CD4-positive, alpha-beta T cell (primary cell): Measurements from ENCODE around the gene WWOX. TPM values are rescaled to one million over a fixed set of nuclear protein-coding genes. Genes with fewer than 3 reads are reported as not detected.

Experiments
- ATAC-seq: fragments of 200-7000 bp; cut with Tn5 transposase; one replicate; pipeline ENCODE4 v1.10.0; 2022; ENCODE audit warnings: mild to moderate bottlenecking; ENCODE audit not compliant: poor library complexity
- CTCF ChIA-PET: fragments of 350-600 bp; sonication (Branson Sonifier 250); formaldehyde crosslinking; loops from one replicate; lab custom pipeline; 2021; ENCODE audit warnings: antibody characterized with exemption, inconsistent platforms; lab: Charles Lee
- POLR2A ChIA-PET: fragments of 350-600 bp; sonication (Branson Sonifier 250); formaldehyde crosslinking; loops from one replicate; lab custom pipeline; 2021; ENCODE audit warnings: antibody characterized with exemption, inconsistent platforms; lab: Charles Lee
- DNase-seq, 14 experiments: peaks; one replicate each; pipeline ENCODE4 v3.0.0-alpha.2; 2013 to 2020; ENCODE audit warnings: mixed read lengths in 2 of 14
- H3K27ac ChIP-seq, 2 donors: one replicate each; pipeline versions ENCODE4 v1.5.1 to v1.7.0; 2013; ENCODE audit warnings: low read length in 2 of 2, low read depth in 1 of 2, mild to moderate bottlenecking in 1 of 2
- H3K27me3 ChIP-seq, 2 experiments: 1 replicate in 1 of 2; 2 replicates in 1 of 2; pipeline versions ENCODE4 v1.6.1 to v1.7.0; 2013; ENCODE audit warnings: low read length in 2 of 2, control low read depth in 1 of 2, mild to moderate bottlenecking in 1 of 2, moderate library complexity in 1 of 2; ENCODE audit not compliant: insufficient read depth in 2 of 2, control insufficient read depth in 1 of 2
- H3K36me3 ChIP-seq: one replicate; pipeline ENCODE4 v1.6.1; 2013; ENCODE audit warnings: low read length, control low read depth; ENCODE audit not compliant: insufficient read depth
- H3K4me1 ChIP-seq: one replicate; pipeline ENCODE4 v1.6.1; 2013; ENCODE audit warnings: low read length, control low read depth; ENCODE audit not compliant: insufficient read depth
- H3K4me3 ChIP-seq: one replicate; pipeline ENCODE4 v1.5.1; 2013; ENCODE audit warnings: mild to moderate bottlenecking, low read length, moderate library complexity
- H3K9me3 ChIP-seq, 2 experiments: 1 replicate in 1 of 2; 2 replicates in 1 of 2; pipeline versions ENCODE4 v1.6.1 to v1.7.0; 2013; ENCODE audit warnings: low read length in 2 of 2, mild to moderate bottlenecking in 2 of 2, control low read depth in 1 of 2, moderate library complexity in 1 of 2; ENCODE audit not compliant: control insufficient read depth in 1 of 2, insufficient read depth in 1 of 2
- H3K27ac Mint-ChIP-seq: one replicate; pipeline ENCODE4 v1.8.0; 2020; ENCODE audit warnings: mixed read lengths
- H3K27me3 Mint-ChIP-seq: one replicate; pipeline ENCODE4 v1.8.0; 2021; ENCODE audit warnings: mixed read lengths
- H3K36me3 Mint-ChIP-seq: one replicate; pipeline ENCODE4 v1.8.0; 2021; ENCODE audit warnings: low read depth, mixed read lengths
- H3K4me1 Mint-ChIP-seq: one replicate; pipeline ENCODE4 v1.8.0; 2021; ENCODE audit warnings: low read depth, mixed read lengths
- H3K4me3 Mint-ChIP-seq: one replicate; pipeline ENCODE4 v1.8.0; 2020; ENCODE audit warnings: mild to moderate bottlenecking, mixed read lengths
- H3K9me3 Mint-ChIP-seq: one replicate; pipeline ENCODE4 v1.8.0; 2020; ENCODE audit warnings: mixed read lengths
- intact Hi-C, 2 experiments: fragments of 100-400 bp; cut with DNase I in 1 of 2; cut with micrococcal nuclease in 1 of 2; formaldehyde crosslinking; loops; one replicate each; pipeline versions ENCODE4 v1.15.1 to v1.9.0; 2023 to 2025; cut with DNase I, micrococcal nuclease
- total RNA-seq, 174 experiments: library from RNA in 2 of 174; stranded (reverse) in 2 of 174; gene quantifications; one replicate each; pipeline ENCODE4 v1.2.3 and lab custom pipeline; 2021 to 2026
- TF ChIP-seq, protein P1 (sequence below): fragments of 200-600 bp; IDR thresholded peaks from one replicate; pipeline ENCODE4 v1.8.0; 2022; ENCODE audit warnings: antibody characterized with exemption, mild to moderate bottlenecking

Gene WWOX
- total RNA-seq, 2 experiments from 2014 or later: 19.3 to 21.7 TPM

DNA sequence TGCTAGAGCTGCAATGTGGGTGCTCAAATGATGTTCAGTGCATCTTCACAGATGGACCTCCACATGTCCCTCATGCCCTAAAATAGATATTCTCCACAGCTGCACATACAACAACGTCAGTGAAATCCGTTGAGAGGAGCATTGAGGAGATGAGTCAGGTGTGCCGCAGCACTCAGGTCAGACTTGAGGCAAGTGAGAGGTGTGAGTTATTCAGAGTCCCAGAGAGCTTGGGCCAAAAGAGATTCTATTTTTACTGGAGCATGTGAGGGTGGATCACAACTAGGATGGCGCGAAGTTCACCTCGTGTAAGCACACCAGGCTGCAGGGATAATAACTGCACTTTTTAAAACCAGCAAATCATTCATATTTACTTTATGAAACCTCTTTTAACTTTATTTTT lies 855.8 kb downstream of the WWOX start:
- H3K36me3 ChIP-seq: no peaks in the 10 kb centered on the region
- H3K27me3 ChIP-seq: no peaks in the 10 kb centered on the region
- DNase-seq (no peak), ATAC-seq (no peak)
- POLR2A ChIA-PET: no interaction called here
- intact Hi-C loops: no loop called here
- Mint-ChIP-seq H3K4me1 (peaks cover 7% of the 10 kb centered on the region), H3K27me3 (no peaks in the 10 kb centered on the region), H3K27ac (no peak overlapping the region), H3K9me3 (no peaks in the 10 kb centered on the region), H3K36me3 (no peaks in the 10 kb centered on the region), H3K4me3 (no peak overlapping the region)
- no peaks in the 10 kb centered on the region for H3K4me1 ChIP-seq
- TF ChIP-seq, protein P1, sequence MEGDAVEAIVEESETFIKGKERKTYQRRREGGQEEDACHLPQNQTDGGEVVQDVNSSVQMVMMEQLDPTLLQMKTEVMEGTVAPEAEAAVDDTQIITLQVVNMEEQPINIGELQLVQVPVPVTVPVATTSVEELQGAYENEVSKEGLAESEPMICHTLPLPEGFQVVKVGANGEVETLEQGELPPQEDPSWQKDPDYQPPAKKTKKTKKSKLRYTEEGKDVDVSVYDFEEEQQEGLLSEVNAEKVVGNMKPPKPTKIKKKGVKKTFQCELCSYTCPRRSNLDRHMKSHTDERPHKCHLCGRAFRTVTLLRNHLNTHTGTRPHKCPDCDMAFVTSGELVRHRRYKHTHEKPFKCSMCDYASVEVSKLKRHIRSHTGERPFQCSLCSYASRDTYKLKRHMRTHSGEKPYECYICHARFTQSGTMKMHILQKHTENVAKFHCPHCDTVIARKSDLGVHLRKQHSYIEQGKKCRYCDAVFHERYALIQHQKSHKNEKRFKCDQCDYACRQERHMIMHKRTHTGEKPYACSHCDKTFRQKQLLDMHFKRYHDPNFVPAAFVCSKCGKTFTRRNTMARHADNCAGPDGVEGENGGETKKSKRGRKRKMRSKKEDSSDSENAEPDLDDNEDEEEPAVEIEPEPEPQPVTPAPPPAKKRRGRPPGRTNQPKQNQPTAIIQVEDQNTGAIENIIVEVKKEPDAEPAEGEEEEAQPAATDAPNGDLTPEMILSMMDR: no peak
- H3K9me3 ChIP-seq: no peaks in the 10 kb centered on the region
- CTCF ChIA-PET: no interaction called here
- no peak overlapping the region for H3K4me3 ChIP-seq
- no peak overlapping the region for H3K27ac ChIP-seq

DNA sequence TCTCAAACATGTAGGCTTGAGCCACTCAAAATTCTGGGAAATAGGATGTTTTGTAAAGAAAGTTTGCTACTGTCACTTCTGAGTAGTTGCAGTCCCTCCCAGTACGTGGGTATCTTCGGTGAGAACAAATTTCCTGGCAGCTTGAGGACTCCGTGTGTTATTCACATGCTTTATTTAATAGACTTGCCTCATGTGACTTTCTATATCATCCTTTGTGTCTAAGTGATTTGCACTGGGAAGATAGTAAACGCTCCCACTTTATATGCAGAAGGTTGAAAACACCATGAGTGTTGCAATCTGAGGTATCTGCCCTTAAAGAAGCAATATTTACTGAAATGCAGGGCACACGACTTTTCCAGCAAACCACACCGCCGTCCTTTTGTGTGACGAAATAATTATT lies 857.4 kb downstream of the WWOX start:
- ATAC-seq: no peak
- Mint-ChIP-seq H3K36me3 (no peaks in the 10 kb centered on the region), H3K27ac (peak overlapping the region; percentile 75), H3K4me3 (no peak overlapping the region), H3K9me3 (no peaks in the 10 kb centered on the region), H3K27me3 (no peaks in the 10 kb centered on the region), H3K4me1 (peaks cover 7% of the 10 kb centered on the region)
- Histone ChIP-seq H3K27ac (no peak overlapping the region), H3K27me3 (no peaks in the 10 kb centered on the region), H3K4me1 (no peaks in the 10 kb centered on the region), H3K36me3 (no peaks in the 10 kb centered on the region), H3K4me3 (no peak overlapping the region), H3K9me3 (no peaks in the 10 kb centered on the region)
- intact Hi-C loops: no loop called here
- CTCF ChIA-PET: no interaction called here
- DNase-seq: no peak
- POLR2A ChIA-PET: no interaction called here
- TF ChIP-seq, protein P1: no peak

DNA sequence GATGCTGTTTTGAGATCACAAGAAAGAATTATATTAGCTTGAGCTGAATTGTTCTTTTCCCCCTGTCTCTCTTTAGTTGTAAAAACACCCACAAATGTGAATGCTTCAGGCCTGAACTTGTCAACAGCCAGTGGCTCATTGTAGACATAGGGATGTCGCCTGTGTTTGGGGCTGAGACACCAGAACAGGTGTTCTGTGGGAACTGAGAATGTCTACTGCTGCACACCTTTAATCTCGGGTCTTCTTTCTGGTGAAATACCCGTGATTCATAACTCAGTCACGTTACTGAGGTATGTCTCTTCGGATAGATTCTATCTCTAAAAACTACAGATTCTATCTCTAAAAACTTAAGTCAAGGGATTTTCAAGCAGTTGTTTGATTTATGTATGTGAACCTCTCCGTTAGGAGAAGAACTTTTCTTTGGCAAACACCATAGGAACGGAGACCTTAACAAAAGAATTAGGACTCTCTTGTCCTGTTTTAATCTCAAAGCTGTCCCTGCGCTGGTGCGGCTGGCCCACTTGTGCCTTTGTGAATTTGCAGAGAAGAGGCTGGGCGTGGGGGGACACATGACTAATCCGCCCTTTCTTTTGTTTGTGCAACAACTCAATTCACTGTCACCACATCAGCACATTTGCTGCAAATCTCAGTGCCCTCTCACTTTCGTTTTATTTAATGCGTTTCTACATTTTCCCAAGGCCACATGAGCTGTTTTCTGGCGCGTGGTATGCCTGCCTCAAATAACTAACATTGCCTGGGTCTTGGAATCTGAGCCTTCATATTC lies 858.1 kb downstream of the WWOX start:
- peak; percentile 65 for ATAC-seq
- peaks cover 7% of the 10 kb centered on the region for H3K4me1 Mint-ChIP-seq
- H3K27me3 Mint-ChIP-seq: no peaks in the 10 kb centered on the region
- Histone ChIP-seq H3K36me3 (no peaks in the 10 kb centered on the region), H3K9me3 (no peaks in the 10 kb centered on the region), H3K4me1 (no peaks in the 10 kb centered on the region), H3K4me3 (peak overlapping the region; percentile 25), H3K27me3 (no peaks in the 10 kb centered on the region), H3K27ac (no peak overlapping the region)
- intact Hi-C loops: no loop called here
- no peaks in the 10 kb centered on the region for H3K36me3 Mint-ChIP-seq
- TF ChIP-seq, protein P1: no peak
- H3K27ac Mint-ChIP-seq: peak overlapping the region; percentile 75
- DNase-seq: peak in 7 of 14 experiments; percentile 3 to 35 (median 17)
- peak overlapping the region; percentile 22 for H3K4me3 Mint-ChIP-seq
- H3K9me3 Mint-ChIP-seq: no peaks in the 10 kb centered on the region
- POLR2A ChIA-PET: no interaction called here
- CTCF ChIA-PET: interaction anchor here (0.6 kb wide), 1 partner anchor 1985 kb away, joined by 3 read pairs; no protein-coding TSS in a partner anchor
